Uterus (tissue), 2 donors: ENCODE results near the gene FGFR4.

Experiments
- CTCF ChIP-seq, 4 experiments: fragments of 200-600 bp in 2 of 4; fragments of 450-650 bp in 2 of 4; sonication (generic) in 2 of 4; IDR thresholded peaks; one replicate each; pipeline ENCODE4 v1.5.1; 2016 to 2019; ENCODE audit warnings: antibody characterized with exemption in 4 of 4, mild to moderate bottlenecking in 2 of 4, moderate library complexity in 1 of 4
- POLR2A ChIP-seq, 2 donors: fragments of 450-650 bp; IDR thresholded peaks; one replicate each; pipeline ENCODE4 v1.6.1; 2016; ENCODE audit warnings: antibody characterized with exemption in 2 of 2, mild to moderate bottlenecking in 1 of 2, moderate library complexity in 1 of 2

- TF ChIP-seq CTCF (IDR thresholded peaks at IDR 0.05) (no peak), POLR2A (IDR thresholded peaks at IDR 0.05) (no peak)
Measured at GRCh38 chr5:177109810-177110209, 23.1 kb downstream of the FGFR4 start.
